HK-2 (cell line): ENCODE results near the gene IDE.
"Not testable (repeated sequence)": the region's sequence is repeated elsewhere in the genome, so short reads cannot be mapped to it uniquely, and the experiment has no call there.

ENCODE experiments used
- DNase-seq: peaks from one replicate; pipeline ENCODE4 v3.0.0-alpha.2; 2018; ENCODE audit not compliant: unreplicated experiment

The IDE gene

GRCh38 chr10:92490387-92490786 lies 83.5 kb downstream of the IDE start:
- no peak for DNase-seq

- DNase-seq, result no peak
Measured at GRCh38 chr10:92486637-92487036, 87.3 kb downstream of the IDE start.

DNA sequence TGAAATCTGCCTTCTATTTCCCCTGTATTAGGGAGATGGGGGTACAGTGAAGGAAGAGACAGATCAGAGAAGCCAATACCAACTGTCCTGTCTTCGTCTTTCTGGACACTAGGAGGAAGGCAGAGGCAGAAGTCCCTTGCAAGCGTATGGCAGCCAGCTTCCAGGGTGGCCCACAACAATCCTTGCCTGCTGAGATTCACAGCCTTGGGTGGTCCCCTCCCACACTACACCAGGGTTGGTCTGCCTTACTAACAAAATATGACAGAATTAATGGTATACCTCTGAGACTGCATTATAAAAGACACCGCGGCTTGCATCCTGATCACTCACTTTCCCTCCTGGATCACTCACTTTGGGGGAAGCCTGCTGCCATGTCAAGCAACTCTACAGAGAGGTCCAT lies 90.4 kb downstream of the IDE start:
- DNase-seq, result no peak

DNA sequence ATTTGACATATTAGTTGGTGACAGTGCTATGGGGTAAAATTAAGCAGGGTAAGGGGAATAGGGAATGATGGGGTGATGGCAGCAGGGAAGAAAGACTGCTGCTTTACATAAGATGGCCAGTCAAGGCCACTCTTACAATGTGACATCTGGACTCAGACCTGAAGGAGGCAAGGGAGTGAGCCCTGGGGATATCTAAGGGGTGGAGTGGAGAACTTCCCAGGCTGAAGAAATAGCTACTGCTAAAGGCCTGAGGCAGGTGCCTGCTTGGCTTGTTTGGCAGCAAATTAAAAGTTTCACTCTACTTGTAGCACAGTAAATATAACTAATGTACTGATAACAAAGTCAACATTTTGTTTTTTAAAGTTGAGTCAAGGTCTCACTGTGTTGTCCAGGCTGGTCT lies 93.5 kb downstream of the IDE start:
- DNase-seq, result no peak

GRCh38 chr10:92479547-92479946 lies 94.3 kb downstream of the IDE start:
- DNase-seq, result no peak

DNA sequence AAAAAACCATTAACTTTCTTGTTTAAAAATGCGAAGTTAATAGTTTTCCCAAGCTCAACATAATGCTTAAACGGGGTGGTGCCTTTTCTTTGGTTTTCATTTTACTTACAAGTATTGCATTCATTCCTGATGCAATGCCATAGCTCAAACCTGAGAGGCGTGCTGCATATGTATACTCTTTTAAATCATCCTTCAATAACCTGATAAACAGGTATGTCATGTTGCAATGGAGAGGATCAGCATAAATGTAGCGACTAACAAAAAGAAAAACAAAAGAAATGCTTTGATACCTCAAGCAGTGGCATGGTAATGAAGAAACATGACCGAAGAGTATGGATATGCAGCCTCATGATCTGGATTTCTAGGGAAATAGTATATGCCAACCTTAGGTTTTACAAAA lies 95.4 kb downstream of the IDE start:
- no peak for DNase-seq

DNA sequence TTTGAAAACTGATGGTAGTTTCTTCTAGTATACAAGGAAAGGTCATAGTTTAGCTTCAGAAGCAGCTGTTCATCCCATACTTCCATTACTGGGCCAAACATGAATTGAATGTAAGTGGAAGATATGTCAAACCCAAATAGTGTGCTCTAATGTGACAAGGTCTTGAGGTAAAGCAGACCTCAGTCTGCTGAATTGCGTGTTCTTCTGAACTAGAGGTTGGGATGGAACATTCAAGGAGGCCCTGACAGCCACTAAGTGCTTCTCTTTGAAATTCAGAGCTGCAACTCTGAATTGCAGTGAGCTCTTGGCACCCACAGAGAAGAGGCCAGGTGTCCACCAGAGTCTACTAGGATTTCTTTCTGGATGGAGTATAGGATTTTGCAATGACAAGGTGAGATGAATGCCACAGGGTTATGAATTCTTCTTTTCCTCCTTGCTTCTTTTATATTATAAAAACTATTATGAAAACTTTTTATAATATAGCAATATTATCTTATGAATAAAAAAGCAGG lies 98.5 kb downstream of the IDE start:
- no peak for DNase-seq

DNA sequence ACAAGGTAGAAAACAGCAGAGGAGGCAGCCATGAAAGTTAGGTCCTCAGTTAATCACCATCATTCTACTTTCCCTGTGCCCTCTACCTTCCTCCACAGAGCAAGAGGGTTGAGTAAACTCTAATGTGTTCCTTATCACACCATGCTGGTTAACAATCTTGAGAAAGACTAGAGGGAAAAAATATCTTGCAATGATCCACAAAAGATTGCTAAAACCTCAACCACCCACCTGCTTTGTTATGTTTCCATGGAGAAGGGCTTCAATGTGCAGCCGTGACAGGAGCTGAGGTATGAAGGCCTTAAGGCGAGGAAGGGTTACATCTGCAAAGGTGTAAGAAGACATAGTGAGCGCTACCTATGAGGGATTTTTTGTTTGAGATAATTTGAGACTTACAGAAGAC lies 103.9 kb downstream of the IDE start:
- DNase-seq, result no peak

DNA sequence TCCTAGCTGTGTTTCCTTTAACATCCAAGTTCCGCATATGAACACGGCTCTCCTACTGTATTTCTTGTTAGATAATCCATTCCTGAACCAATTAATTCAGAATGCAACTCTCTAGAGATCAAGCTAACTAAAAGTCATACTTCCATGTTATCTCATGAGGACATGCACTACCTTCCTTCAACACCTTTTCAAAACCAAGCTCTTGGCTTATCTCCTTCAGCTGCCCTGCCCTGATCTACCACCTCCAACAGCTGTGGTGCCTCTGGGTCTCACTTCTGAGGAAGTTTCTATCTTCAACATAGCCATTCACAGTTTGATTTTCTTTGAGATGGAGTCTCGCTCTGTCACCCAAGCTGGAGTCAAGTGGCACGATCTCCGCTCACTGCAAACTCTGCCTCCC lies 109.5 kb downstream of the IDE start:
- DNase-seq, result no peak

DNA sequence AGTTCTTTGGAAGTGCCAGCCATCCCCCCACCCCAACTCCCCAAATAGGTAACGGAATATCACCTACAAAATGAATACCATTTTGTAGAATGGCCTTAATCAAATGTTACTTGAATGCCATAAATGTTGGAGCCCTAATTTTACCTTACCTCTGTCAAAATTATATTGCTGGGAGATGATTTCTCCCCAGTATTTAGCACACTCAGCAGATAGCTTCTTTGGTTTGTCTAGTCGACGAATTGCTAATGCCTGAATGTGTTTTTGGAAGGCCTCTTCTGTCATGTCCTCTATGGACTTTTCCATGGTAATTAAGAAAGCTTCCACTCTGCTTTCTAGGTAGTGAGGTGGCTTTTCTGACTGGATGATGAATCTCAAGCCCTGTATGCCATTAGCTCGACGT lies 110.3 kb downstream of the IDE start:
- no peak for DNase-seq

DNA sequence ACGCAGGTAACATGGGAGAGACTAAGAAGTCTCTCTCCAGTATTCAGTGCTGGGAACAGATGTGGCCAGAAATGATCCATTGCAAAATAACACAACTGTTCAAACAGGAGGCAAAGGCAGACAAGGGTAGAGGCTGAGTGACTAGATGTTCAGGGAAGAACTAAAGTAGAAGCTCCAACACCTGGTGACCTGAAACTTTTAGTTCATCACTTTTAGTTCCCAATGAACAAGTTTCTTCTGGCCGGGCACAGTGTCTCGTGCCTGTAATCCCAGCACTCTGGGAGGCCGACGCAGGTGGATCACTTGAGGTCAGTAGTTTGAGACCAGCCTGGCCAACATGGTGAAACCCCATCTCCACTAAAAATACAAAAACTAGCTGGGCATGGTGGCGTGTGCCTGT lies 118.9 kb downstream of the IDE start:
- not testable (repeated sequence) for DNase-seq

DNA sequence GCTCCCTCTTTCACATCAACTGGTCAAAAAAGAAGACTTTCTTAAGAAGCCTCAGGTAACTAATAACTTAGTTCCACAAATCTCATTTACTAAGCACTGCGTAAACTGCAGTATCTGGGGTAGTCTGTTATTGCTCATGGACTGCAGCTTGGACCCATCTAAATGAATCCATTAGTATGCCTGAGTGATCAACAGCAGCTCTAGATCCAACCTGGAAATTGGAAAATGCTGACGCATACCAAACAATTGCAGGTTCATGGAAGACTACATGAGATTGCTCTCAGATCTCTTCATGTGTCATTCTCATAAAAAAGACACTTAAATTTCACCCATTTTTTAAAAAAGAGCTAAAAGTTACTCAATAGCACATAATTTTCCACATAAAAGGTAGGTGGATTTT lies 121.6 kb downstream of the IDE start:
- no peak for DNase-seq

DNA sequence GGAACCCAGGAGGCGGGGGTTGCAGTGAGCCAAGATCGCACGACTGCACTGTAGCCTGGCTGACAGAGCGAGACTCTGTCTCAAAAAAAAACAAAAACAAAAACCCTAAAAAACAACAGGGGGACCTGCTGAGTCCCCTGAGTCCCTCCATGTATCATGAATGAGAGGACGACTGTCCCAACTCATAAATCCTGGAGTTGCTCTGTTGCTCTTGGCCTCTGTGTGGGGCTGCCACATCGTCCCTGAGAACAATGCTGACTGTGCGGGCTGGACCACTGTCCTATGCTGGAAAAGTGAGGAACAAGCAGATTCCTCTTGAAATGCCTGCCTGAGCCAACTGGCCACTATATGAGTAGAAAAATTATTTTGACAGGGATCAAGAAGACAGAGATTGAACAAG lies 122.5 kb downstream of the IDE start:
- no peak for DNase-seq

DNA sequence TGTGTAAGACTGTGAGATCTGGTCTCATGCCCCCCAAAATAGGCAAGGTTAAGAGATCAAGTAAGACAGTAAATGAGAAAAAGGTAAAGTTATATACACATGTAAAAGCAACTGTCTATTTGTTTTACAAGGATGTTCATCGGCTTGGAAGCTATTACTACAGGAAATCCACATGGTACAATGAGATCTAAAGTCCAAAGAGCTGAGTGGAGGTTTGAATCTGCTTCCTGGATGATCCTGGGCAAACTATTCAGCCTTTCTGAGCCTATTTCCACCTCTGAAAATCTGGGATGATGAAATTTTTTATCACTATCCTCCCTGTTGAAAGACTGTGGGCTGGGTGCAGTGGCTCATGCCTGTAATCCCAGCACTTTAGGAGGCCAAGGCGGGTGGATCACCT lies 123.0 kb downstream of the IDE start:
- DNase-seq, result no peak

DNA sequence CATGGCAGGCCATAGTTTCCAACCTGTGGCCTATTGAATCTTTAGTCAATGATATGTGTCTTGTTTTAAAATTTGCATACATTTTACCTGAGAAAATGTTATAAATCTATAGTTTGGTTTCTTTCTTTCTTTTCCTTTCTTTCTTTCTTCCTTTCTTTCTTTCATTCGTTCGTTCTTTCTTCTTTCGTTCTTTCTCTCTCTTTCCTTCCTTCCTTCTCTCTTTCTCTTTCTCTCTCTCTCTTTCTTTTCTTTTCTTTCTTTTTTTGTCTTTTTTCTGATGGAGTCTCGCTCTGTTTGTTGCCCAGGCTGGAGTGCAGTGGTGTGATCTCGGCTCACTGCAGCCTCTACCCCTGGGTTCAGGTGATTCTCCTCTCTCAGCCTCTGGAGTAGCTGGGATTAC lies 133.3 kb downstream of the IDE start:
- DNase-seq, result no peak

GRCh38 chr10:92438220-92438619 lies 135.7 kb downstream of the IDE start:
- DNase-seq, result no peak

GRCh38 chr10:92436611-92437010 lies 137.3 kb downstream of the IDE start:
- DNase-seq, result no peak

GRCh38 chr10:92436065-92436464 lies 137.8 kb downstream of the IDE start:
- not testable (repeated sequence) for DNase-seq

GRCh38 chr10:92434385-92434784 lies 139.5 kb downstream of the IDE start:
- no peak for DNase-seq

DNA sequence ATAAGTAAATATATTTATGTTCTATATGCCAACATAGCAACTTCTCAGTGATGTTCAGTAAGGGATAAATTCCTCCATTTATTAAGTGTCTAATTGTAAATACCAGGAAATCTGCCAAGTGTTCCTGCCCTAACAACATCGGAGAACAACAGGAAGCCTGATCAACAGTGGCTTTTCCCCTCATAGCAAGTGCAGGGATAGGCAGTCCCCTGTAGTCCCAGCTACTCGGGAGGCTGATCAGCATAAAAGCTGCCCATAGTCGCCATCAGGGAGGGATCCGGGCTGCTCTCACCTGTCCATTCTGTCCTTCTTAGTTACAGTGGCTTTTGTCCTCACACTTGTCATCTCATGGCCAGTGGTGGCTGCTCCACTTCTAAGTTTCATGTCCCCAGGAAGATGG lies 141.3 kb downstream of the IDE start:
- DNase-seq, result no peak

GRCh38 chr10:92430103-92430502 lies 143.8 kb downstream of the IDE start:
- DNase-seq, result no peak

GRCh38 chr10:92421550-92421949 lies 152.3 kb downstream of the IDE start:
- no peak for DNase-seq

DNA sequence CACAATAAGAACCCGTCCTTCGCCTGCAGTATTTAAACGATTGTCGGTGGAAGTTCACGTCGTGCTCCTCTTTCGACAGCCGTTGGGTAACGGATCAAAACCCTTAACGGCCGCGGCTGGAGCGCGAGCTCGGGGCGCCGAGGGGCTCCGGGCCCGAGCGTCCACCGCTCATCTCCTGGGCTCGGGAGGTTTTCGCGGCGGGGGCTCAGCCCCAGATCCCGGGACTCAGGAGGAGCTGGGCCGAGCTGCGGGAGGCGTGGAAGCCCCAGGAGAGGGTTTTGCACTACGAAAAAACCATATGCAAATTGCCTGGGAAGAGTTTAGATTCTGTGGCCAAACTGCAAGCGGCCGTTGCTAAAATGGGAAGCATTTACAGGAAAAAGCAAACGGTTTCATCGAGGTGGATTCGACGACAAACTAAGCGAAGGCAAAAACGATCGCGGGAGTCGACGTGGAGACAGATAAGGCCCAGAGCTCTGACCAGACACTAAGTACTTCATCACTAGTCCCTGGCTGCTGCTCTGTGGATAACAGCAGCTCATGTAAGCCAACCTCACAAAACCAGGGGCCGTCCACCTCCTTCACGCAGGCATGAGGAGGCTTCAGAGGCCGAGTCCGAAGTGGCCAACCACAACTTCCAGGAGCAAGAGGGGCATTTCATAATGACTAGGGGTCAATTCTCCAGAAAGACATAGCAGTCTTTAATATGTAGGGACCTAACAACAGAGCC lies 153.2 kb downstream of the IDE start:
- no peak for DNase-seq
